ENCODE measurements around the gene AK1. TPM values are rescaled to one million over a fixed set of nuclear protein-coding genes. Genes with fewer than 3 reads are reported as not detected.
"Not testable (repeated sequence)": the region's sequence is repeated elsewhere in the genome, so short reads cannot be mapped to it uniquely, and the experiment has no call there.

Gene AK1
- total RNA-seq, 1 donor from 2014 or later = 777 TPM

DNA sequence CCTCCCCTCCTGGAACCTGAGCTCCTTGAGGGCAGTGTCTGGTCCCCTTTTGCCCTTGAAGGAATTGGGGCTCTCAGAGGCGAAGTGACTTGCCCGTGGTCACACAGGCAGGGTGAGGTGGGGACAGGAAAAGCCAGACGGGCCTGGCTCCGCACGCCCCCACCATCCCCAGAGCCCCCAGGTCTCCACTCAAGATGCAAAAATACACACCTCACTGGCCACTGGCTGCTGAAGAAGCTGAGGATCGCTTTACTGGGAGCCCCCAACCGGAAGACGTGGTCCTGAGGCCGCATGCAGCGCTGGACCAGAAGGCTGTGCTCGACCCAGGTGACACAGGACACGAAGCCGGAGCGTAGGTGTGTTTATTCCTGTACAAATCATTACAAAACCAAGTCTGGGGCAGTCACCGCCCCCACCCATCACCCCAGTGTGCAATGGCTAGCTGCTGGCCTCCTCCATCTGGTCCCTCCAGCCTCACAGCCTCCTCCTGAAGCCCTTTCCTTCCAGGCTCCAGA is 7.6 kb upstream of the AK1 start:
- DNase-seq (ENCODE audit: low read depth) = no peak

DNA sequence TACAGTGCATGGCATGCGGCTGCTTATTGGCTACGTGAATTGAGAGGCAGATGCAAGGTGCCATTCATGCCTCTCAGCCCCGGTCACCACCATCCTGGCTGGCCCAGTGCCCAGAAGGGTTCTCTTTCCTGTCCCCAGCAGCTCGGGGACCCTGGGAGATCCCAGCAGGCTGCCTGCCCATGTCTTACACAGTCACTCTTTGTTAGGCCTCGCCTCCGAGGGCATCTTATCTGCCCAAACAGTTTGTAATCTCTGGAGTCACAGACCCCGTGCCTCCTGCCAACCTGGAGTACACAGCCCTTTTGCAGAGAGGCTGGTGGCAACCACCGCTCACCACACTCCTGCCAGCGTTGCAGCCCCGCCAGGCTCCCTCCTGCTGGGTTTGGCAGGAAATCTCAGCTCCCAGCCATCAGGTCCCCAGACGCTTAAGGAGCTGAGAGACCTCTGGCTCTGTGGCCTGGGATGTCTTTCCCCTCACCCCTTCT is 7.0 kb upstream of the AK1 start:
- DNase-seq (ENCODE audit: low read depth) = peak; percentile 51

DNA sequence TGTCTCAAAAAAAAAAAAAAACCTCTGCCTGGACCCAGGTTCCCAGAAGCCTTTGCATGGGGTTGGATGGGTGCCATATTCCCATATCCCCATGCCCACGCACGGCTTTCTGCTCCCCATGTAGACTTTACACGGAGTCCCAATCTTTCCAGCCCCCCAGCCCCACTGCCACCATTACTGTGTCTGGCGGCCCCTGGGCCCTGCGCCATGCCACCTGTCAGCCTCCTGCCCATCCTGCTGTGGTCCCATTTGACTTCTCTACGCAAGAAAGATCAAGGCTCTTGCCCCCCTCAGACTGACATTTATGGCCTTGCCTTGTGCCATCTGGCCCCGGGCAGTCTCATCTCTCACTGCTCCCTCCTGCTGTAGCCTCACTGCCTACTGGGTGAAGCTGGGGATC is 6.5 kb upstream of the AK1 start:
- no peak for DNase-seq (ENCODE audit: low read depth)

DNA sequence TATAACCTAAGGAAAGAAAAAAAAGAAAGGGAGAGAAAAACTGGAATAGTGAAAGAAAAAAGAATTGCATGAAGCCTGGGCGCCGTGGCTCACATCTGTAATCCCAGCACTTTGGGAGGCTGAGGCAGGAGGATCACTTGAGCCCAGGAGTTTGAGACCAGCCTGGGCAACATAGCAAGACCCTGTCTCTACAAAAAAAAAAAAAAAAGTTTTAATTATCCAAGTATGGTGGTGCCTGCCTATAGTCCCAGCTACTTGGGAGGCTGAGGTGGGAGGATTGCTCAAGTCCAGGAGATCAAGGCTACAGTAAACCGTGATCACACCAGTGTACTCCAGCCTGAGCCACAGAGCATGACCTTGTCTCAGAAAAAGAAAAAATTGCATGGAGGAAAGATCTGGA is 4.2 kb upstream of the AK1 start:
- DNase-seq (ENCODE audit: low read depth) = not testable (repeated sequence)

DNA sequence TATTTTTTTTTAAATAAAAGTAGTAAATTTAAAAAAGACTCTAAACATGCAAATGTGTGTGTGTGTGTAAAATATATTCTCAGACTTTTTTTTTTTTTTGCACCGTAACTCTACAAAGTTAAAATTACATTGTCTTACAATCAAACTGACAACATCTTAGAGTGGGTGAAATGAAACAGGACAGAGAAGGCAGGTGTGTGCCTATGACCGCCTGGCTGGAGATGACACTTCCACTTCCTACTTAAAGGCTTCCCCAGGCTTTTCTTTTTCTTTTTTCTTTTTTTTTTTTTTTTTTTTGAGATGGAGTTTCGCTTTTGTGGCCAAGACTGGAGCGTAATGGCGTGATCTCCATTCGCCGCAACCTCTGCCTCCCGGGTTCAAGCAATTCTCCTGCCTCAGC is 2.7 kb upstream of the AK1 start:
- DNase-seq (ENCODE audit: low read depth) = no peak

DNA sequence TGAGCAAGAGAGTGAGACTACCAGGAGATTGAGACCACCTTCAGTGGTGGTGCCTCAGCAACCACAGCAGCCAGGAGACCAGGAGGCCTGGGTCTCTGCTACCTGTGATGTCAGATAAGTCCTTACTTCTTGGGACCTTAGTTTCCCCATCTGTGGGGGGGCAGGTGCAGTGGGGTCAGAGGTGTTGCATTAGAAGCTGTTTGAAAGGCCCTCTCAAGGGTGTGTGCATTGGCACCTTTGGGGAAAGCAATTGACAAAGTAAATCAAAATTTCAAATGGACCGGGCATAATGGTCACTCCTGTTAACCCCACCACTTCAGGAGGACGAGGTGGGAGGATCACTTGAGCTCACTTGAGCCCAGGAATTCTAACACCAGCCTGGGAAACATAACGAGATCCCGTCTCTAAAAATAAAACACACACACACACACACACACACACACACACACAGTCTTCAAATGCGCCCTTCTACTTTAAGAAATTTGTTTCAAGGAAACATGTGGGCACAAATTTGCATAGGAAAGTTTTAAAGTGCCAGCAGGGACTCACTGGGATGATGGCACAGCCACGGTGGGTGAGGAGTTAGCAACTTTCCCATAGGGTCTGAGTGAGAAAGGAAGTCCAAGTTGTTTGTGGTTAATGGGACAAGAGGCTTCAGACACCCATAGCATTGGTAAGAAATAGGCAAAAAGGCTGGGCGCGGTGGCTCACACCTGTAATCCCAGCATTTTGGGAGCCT is 1.3 kb upstream of the AK1 start:
- no peak for DNase-seq (ENCODE audit: low read depth)

DNA sequence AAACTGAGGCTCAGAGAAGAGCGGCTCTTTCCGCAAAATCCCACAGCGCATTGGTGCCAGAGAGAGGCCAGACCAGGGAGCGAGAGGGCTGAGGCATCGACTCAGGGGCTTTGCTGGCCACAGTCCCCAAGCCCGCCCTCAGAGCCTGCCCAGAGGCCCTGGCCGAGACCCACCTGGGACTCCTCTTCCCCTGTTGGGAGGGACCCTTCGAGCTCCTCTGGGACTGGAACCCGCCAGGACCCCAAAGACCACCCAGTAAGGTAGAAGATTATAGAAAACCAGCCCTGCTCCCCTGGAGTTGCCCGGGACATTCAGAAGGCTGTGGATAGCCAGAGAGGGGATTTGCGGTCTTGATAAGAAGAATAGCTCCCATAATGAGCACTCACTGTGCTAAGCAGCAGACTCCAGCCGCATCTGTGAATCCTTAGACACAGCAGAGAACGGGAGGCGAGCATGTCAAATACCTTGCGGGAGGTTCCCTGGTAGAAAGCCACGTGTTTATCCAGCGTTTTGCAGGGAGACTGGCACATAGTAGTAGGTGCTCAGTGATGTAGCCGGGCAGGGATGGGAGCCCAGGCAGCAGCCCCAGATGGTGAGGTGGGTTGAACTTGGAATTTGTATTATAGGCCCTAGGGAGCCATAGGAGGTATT is 651 bp upstream of the AK1 start:
- DNase-seq (ENCODE audit: low read depth) = no peak

DNA sequence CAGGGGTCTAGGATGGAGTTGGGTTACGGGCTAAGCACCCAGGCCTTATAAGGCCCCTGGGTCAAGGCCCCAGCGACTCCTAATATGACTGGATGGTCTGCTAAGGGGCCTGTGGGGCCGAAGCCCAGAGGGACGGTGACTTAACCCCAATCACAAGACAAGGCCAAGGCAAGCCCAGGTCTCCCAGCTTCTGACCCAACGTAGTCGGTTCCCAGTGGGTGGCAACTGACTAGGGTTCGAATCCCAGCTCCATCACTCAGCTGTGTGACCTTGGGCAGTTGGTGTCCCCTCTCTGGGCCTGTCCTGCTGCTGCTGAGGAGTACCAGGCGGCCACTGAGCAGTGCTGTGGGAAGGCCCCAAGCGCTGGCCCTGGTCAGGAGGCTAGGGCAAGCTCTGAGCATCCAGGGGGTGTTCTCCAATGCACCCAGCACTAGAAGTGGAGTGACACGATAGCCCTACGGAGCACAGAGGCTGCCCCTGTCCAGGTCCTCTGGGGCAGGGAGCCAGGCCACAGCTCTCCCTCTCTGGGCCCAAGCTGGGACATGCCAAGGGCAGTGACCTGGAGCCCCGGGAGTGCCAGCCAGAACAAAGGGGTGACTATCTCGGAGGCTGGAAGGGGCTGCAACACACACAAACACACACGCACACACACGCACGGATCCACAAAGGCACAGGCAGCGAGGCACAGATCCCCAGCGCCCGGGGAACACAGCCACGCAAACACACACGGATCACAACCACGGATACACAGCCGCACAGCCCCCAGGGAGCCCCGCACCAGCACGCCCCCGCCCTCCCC is 512 bp downstream of the AK1 start:
- no peak for DNase-seq (ENCODE audit: low read depth)

DNA sequence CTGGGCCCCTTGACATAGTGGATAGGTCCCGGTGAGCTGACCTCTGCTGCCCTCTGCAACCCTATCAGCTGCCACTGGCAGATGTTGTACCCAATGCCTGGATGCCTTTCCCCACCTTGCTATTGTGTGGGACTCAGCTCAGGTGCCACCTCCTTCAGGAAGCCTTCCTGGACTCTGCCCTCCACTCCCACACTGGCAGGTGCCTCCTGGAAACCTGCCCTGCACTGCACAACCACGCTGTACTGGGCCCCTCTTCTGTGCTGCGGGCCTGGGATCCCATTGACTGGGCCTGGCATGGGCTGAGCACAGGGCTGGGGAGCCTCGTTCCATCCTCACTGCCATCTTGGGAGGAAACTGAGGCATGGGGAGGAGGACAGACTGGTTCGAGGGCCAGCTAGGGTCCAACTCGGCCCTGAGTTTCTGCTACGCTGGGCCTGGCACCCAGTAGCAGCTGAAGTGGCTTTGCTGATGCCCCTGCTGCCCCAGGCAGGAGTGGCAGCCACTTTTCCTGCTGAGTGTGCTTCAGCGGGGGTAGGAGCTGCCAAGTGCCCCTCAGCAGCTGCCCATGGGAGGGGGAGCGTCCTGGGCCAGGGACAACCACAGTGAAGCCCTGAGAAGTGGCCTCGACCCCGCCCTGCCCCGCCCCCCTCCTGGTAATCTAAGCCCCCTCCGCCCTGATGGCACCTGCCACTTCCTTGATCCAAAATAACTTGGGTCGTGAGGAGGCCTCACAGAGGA is 1.3 kb downstream of the AK1 start:
- peak; percentile 95 for DNase-seq (ENCODE audit: low read depth)

DNA sequence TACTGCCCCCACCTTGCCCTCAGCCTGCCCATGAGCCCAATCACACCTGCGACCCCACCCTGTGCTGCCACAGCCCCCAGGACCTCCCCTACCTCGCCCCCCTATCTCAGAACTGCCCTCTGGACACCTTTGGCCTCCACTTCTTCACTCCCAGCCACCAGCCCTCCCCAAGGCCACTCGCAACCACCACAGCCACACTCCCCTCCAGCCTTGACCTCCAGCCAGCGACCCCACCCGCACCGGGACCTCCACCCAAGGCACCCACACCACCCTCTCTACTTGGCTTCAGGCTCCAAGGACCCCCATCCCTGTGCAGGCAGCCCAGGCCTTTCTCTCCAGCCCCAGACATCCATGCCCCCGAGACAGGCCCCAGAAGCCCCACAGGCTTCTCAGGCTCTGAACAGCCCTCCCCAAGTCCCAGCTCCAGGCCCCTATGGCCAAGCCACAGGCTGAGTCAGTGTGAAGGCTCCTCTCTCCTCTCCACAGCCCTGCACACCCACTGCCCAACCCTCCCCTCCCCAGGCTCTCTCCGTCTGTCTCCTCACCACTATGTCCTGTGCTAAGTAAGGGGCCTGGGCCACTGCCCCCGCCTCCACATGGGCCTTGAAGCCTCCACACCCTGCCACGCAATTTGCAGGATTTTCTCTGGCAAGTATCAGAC is 2.0 kb downstream of the AK1 start:
- peak; percentile 93 for DNase-seq (ENCODE audit: low read depth)

DNA sequence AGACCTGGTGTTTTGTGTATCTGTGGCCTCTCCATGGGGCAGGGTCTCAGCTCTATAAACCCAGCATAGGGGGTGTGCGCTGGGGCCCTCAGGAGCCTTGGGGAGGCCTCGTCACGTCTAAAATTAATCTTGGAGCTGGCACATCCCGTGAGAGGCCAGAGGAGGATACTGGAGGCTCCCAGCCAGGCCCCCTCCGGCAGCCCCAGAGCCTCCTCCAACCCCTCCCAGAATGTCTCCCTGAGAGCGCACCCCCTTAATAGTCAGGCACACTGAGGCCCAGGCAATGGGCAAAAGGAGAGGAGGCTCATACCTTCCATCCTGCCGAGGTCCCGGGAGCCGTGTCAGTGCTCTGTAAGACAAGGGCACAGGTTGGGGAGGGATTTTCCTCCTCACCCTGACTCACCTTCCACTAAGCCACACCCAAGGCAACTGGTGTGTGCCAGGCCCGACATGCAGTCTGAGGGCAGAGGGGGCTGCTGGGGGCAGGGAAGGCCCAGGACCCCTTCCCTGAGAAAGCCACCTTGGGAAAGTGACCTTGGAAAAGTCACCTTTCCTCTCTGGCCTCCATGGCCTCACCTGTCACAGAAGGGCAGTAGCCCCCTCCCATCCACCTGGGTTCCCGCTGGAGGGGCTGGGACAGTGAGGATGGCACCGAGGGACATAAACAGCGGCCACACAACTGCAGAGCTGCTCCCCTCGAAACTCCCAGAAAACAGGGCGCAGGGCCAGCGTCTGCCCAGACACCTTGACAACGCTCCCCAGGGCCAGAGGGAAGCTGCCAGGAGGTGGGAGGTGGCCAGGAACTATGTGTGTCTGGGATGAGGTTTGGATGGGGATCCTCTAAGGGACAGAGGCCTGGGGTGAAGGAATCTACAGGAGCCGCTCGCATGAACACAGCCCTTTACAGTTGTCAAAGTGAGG is 2.9 kb downstream of the AK1 start:
- DNase-seq (ENCODE audit: low read depth) = no peak

DNA sequence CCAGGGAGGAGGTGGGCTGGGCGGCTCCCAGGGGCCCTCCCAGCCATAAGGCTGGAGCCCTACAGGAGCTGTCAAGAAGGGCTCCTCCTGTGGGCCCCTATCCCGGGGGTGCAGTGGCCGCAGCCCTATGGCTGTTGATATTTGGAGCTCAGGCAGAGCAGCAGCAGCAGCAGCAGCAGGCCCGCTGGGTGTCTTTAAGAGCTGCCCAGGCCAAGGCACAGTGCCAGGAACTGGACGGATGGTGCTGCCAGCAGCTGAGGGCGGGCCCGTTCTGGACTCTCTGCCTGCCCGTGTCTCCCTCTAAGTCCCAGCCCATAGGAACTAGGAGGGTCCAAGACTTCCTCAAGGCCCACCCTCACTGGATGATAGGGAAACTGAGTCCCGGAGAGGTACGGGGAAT is 3.6 kb downstream of the AK1 start:
- DNase-seq (ENCODE audit: low read depth) = peak; percentile 82

DNA sequence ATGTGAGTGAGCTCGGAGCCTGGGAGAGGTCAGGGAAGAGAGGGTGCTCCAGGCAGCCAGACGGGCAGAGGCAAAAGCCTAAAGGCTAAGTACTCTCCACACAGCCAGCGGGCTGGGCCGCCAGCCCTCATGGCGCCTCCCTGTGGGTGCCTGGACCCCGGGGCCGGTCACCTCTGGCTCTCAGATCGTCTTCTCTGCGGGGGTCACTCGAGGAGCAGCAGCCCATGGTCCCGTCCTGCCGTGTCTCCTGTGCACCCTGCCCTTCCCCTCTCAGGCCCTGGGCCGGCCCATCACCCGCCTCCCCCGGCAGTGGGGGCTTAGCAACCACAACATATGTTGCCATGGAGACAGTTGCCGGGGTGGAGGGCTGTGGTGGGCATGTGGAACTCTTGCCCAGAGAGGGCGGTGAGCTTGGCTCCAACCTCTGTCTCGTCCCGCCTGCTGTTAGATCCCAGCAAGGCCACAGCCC is 4.2 kb downstream of the AK1 start:
- no peak for DNase-seq (ENCODE audit: low read depth)

DNA sequence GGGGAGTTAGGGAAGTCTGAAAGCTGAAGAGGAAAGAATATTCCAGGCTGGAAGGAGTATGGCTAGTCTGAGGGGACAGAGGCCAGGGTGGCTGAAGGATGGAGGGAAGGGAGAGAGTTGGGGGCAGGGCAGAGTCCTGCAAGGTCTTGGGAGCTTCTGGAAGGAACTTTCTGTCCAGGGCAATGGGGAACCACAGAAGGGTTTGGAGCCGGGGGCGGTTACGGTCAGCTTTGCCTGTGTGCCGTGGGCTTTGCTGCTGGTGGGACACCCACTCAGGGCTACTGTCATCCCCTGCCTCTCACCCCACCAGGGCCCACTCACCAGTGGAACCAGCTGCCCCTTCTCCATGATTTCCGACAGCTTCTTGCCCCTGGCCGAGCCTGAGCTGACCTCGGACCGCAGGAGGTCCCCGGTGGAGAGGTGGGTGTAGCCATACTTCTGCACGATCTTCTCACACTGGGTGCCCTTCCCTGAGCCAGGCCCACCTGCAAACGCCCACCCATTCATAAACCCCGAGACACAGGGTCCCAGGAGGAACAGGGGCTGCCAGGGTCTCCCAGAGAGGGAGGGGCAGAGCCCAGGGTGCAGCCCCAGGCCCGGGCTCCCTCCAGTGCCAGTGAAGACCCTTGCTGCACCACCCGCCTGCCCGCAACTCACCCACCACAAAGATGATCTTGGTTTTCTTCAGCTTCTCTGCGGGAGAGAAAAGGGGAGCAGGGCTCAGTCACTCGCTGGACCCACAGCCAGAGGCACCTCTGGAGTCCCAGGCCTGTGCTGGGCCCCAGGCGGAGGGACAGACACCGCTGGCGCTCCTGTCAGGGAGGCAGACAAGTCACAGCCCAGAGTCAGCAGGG is 4.9 kb downstream of the AK1 start:
- DNase-seq (ENCODE audit: low read depth) = no peak

DNA sequence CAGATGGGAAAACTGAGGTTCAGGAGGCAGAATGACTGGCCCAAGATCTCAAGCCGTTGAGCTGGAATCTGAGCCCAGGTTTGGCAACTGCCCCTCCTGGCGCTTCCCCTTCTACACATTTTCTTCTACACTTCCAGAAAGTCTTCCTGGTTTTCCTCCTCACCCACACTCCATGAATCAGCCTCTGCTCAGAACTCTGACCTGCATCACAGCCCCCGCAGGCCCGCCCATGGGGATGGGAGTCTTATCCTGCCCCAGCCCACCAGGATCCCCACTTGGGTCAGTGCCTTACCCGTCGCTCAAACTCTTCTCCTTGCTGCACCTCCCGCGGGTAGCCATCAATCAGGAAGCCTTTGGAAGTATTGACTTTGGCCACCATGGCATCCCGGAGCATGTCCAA is 5.9 kb downstream of the AK1 start:
- no peak for DNase-seq (ENCODE audit: low read depth)

DNA sequence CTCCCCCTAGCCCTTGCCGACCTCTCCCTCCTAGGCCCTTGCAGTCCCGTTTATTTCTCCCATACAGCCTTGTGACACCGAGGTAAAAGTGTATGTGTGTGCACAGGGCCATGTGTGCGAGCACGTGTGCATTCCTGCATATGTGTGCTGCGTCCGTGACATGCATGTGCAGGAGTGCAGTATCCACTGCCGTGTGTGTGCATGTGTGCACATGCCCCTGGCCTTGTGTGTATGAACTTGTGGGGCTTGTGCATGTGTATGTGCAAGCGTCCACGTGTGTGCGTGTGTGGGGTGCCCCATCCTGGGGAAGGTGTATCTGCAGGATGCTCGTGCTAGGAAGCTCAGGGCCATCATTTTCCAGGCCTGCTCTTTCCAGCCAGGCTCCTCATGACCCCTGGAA is 6.6 kb downstream of the AK1 start:
- no peak for DNase-seq (ENCODE audit: low read depth)

DNA sequence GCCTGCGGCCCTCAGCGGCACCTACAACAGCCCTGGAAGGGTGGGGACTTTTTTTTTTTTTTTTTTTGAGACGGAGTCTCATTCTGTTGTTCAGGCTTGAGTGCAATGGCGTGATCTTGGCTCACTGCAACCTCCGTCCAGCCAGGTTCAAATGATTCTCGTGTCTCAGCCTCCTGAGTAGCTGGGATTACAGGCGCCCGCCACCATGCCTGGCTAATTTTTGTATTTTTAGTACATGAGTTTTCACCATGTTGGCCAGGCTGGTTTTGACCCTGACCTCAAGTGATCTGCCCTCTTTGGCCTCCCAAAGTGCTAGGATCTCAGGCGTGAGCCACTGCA is 7.4 kb downstream of the AK1 start:
- DNase-seq (ENCODE audit: low read depth) = not testable (repeated sequence)

DNA sequence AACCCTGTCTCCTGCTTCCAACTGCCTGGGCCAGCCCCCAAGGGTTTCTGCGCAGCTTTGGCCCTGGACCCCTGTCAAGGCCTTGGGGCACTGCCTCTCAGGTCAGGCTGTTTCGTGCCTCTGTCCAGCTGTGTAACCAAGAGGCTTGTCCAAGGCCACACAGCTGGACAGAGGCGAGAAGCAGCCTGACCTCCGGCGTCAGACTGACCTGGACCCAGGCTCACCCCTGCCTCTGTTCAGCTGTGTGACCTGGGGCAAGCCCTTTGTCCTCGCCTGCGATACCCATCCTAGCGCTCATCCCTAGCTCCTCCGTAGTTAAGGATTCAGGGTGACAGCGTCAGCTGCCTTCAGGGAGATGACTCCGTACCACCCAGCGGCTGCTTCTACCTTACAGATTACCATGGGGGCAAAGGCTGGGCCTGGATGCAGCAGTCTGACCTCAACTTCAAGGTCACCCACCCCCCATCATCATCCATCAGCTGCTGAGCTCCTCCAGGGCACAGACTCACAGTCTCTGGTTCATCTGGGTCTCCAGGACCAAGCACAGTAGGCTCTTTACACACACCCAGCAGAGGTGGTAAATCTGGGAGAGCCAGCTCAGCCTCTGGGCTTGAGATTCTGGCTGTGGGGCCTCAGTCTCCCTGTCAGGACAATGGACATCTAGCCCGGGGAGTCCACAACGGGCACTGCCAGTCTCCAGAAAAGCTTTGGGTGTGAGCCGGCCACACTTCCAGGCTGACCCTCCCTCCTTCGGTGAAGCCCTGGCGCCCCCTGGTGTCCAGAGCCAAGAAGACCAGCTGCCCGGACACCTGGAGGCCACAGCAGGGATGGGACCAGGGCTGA is 7.9 kb downstream of the AK1 start:
- peak; percentile 85 for DNase-seq (ENCODE audit: low read depth)

All from myocyte (in vitro differentiated cells).